ENCODE data around the gene MAP2K3.

DNA sequence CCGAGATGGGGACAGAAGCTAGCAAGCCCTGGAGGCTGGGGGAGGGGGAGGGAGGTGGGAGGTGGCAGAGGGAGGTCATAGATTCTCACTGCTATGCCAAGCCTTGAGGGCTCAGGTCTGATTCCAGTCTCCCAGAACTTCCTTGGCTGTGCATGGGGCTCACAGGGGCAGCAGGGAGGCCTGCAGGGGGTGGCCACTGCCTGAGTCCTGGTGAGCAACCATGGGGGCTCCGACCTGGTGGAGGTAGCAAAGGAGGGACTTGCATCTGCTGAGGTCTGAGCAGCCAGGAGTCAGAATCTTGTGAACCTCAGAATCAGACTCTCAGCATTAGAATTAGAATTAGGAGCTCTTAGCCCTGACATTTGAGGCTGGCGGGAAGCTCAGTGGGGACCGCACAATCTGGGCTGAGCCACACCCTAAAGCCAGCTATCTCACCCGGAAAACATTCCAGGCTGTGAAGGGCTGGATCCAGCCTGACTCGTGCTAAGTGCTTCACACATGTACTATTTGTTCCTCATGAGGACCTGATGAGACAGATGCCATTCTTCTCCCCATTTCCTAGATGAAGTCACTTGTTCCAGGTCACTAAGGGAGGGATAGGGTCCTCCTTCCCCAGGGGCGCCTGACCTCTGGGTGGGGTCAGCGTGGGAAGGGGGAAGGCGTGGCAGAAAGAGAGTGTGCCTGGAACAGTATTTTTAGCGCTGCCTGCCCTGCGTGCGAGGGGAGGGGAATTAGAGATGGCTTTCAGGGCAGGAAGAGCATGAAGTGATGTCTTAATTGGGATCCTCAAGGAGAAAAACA is 74.4 kb downstream of the MAP2K3 start:
- TF ChIP-seq, protein P1, sequence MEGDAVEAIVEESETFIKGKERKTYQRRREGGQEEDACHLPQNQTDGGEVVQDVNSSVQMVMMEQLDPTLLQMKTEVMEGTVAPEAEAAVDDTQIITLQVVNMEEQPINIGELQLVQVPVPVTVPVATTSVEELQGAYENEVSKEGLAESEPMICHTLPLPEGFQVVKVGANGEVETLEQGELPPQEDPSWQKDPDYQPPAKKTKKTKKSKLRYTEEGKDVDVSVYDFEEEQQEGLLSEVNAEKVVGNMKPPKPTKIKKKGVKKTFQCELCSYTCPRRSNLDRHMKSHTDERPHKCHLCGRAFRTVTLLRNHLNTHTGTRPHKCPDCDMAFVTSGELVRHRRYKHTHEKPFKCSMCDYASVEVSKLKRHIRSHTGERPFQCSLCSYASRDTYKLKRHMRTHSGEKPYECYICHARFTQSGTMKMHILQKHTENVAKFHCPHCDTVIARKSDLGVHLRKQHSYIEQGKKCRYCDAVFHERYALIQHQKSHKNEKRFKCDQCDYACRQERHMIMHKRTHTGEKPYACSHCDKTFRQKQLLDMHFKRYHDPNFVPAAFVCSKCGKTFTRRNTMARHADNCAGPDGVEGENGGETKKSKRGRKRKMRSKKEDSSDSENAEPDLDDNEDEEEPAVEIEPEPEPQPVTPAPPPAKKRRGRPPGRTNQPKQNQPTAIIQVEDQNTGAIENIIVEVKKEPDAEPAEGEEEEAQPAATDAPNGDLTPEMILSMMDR (IDR thresholded peaks at IDR 0.05): no peak
- no peak for TF ChIP-seq POLR2A (IDR thresholded peaks at IDR 0.05)
